SH-SY5Y (cell line): ENCODE data around the gene CADM2.

Experiments used
- GATA2 ChIP-seq: IDR thresholded peaks from 2 replicates; pipeline ENCODE4 v1.6.1; 2011; ENCODE audit warnings: mild to moderate bottlenecking, low read depth, low read length
- GATA3 ChIP-seq: IDR thresholded peaks from 2 replicates; pipeline ENCODE4 v1.6.1; 2011; ENCODE audit warnings: low read depth, mild to moderate bottlenecking, low read length, moderate library complexity

DNA sequence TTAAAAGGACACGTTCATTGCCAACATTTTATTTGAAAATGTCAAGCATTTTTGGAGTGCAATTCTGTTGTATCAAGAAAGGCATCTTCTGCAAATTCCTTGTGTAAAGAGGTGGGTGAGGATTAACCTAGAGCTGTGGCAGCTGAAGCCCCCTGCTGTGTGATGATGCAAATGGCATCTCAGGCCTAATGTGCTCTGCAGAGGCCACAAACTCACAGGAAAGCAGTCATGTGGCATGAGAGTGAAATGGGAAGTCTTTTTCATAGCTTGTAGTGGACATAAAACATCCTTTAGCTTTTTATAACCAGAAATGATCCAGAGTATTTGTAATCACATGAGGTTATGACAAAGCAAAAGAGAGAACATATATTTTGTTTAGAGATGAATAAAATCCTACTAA lies 6.4 kb downstream of the CADM2 start:
- TF ChIP-seq GATA2 (no peak), GATA3 (no peak)
